SH-SY5Y (cell line): ENCODE data around the gene DAB2IP.

ENCODE experiments used
- GATA2 ChIP-seq: IDR thresholded peaks from 2 replicates; pipeline ENCODE4 v1.6.1; 2011; ENCODE audit warnings: mild to moderate bottlenecking, low read depth, low read length
- GATA3 ChIP-seq: IDR thresholded peaks from 2 replicates; pipeline ENCODE4 v1.6.1; 2011; ENCODE audit warnings: low read depth, mild to moderate bottlenecking, low read length, moderate library complexity

DNA sequence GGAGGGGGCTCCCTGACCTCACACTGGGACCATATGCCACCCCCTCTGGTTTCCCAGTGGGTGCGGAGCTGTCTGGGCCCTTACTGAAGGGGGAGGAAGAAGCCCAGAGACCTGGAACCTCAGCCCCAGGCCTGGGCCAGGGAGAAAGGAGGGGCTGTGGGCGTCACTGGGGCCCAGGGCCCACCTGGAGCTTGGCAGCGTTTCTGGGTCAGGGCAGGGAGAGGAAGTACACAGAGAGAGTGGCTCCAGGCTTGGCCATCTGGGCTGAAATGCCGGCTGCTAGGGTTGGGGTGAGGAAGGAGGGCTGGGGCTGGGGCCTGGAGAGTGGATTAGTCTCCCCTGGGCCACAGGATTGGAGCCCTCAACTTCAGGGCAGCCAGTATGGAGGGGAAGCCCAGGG lies 6.4 kb upstream of the DAB2IP start:
- TF ChIP-seq GATA2 = no peak
- TF ChIP-seq GATA3 = no peak
